Muscle of back (tissue), 13 donors: ENCODE measurements around the gene HSF4. TPM values are rescaled to one million over a fixed set of nuclear protein-coding genes. Genes with fewer than 3 reads are reported as not detected.
A peak's percentile ranks its signal among the peaks of the same experiment; 100 is the strongest.
"Not testable (repeated sequence)": the region's sequence is repeated elsewhere in the genome, so short reads cannot be mapped to it uniquely, and the experiment has no call there.

Source experiments
- DNase-seq, 3 donors: peaks; one replicate each; pipeline versions ENCODE4 v3.0.0 to v3.0.0-alpha.2; 2013
- long read RNA-seq, 9 donors: transcript quantifications; one replicate each; lab custom pipeline, GENCODE V29; 2026
- polyA plus RNA-seq, 10 donors: library from polyadenylated mRNA; unstranded; fragments of 120-200 nt; gene quantifications; one replicate each; pipeline ENCODE4 v1.2.1, GENCODE V29; 2013; ENCODE audit not compliant: insufficient read length in 10 of 10

Gene HSF4
- 1 to 10 TPM; 1.5 to 8.6 (median 3.7) TPM for polyA plus RNA-seq
- long read RNA-seq, donor 1 = 0 reads
- long read RNA-seq, donor 2 = 0 reads
- long read RNA-seq, donor 3 = 0 reads
- long read RNA-seq, donor 4 = 0 reads
- long read RNA-seq, donor 5 = 0 reads
- long read RNA-seq, donor 6 = 0 reads
- long read RNA-seq, donor 7 = 0 reads
- long read RNA-seq, donor 8 = 0 reads
- long read RNA-seq, donor 9 = 0 reads

GRCh38 chr16:67164599-67165061, at the start of gene HSF4:
TSS of gene HSF4 (plus strand) at chr16:67164745. CDS start at chr16:67164812, 67 bp downstream.
- no peak for DNase-seq

GRCh38 chr16:67114793-67115192, 49.8 kb upstream of the HSF4 start:
- no peak for DNase-seq

- DNase-seq = peak in 1 of 3 donors; percentile 78
These were observed 48.9 kb upstream of the HSF4 start for GRCh38 chr16:67115639-67116038.

- no peak for DNase-seq
These were observed 47.9 kb upstream of the HSF4 start for GRCh38 chr16:67116388-67117311.

- no peak for DNase-seq
These were observed 46.8 kb upstream of the HSF4 start for GRCh38 chr16:67117716-67118115.

GRCh38 chr16:67120025-67120424, 44.5 kb upstream of the HSF4 start:
- no peak for DNase-seq

GRCh38 chr16:67122799-67123198, 41.7 kb upstream of the HSF4 start:
- DNase-seq = not testable (repeated sequence)

- no peak for DNase-seq
These were observed 36.1 kb upstream of the HSF4 start for GRCh38 chr16:67128417-67128816.

GRCh38 chr16:67128887-67129286, 35.7 kb upstream of the HSF4 start:
- DNase-seq = no peak

- no peak for DNase-seq
These were observed 35.1 kb upstream of the HSF4 start for GRCh38 chr16:67129422-67129821.

- no peak for DNase-seq
These were observed 26.9 kb upstream of the HSF4 start for GRCh38 chr16:67137605-67138004.

- no peak for DNase-seq
These were observed 23.2 kb upstream of the HSF4 start for GRCh38 chr16:67141391-67141790.

GRCh38 chr16:67142342-67142741, 22.2 kb upstream of the HSF4 start:
- DNase-seq = no peak

GRCh38 chr16:67144943-67145342, 19.6 kb upstream of the HSF4 start:
- no peak for DNase-seq

GRCh38 chr16:67145746-67146145, 18.8 kb upstream of the HSF4 start:
- DNase-seq = no peak

GRCh38 chr16:67146523-67147357, 17.8 kb upstream of the HSF4 start:
- no peak for DNase-seq

GRCh38 chr16:67147437-67148140, 17.0 kb upstream of the HSF4 start:
- DNase-seq = no peak

- DNase-seq = no peak
These were observed 16.3 kb upstream of the HSF4 start for GRCh38 chr16:67148221-67148620.

- DNase-seq = peak in 1 of 3 donors; percentile 28
These were observed 15.8 kb upstream of the HSF4 start for GRCh38 chr16:67148656-67149275.

- DNase-seq = peak in 1 of 3 donors; percentile 40
These were observed 15.1 kb upstream of the HSF4 start for GRCh38 chr16:67149276-67150046.
